Measurements from ENCODE around the gene CCM2. TPM values are rescaled to one million over a fixed set of nuclear protein-coding genes. Genes with fewer than 3 reads are reported as not detected.

CCM2 gene
- total RNA-seq, 1 donor from 2014 or later: 33.8 TPM

GRCh38 chr7:45001138-45001694 is 1.2 kb downstream of the CCM2 start:
- Mint-ChIP-seq H3K27ac (peak overlapping the region; percentile 88), H3K9me3 (no peaks in the 10 kb centered on the region), H3K27me3 (no peaks in the 10 kb centered on the region), H3K36me3 (peaks cover 3% of the 10 kb centered on the region), H3K4me3 (peak overlapping the region; percentile 89), H3K4me1 (ENCODE audit: unreplicated experiment) (peaks cover 14% of the 10 kb centered on the region)
- no peak for DNase-seq (ENCODE audit: extremely low spot score, unreplicated experiment)
- TF ChIP-seq, protein P1, sequence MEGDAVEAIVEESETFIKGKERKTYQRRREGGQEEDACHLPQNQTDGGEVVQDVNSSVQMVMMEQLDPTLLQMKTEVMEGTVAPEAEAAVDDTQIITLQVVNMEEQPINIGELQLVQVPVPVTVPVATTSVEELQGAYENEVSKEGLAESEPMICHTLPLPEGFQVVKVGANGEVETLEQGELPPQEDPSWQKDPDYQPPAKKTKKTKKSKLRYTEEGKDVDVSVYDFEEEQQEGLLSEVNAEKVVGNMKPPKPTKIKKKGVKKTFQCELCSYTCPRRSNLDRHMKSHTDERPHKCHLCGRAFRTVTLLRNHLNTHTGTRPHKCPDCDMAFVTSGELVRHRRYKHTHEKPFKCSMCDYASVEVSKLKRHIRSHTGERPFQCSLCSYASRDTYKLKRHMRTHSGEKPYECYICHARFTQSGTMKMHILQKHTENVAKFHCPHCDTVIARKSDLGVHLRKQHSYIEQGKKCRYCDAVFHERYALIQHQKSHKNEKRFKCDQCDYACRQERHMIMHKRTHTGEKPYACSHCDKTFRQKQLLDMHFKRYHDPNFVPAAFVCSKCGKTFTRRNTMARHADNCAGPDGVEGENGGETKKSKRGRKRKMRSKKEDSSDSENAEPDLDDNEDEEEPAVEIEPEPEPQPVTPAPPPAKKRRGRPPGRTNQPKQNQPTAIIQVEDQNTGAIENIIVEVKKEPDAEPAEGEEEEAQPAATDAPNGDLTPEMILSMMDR (conservative IDR thresholded peaks at IDR 0.05): no peak

- Mint-ChIP-seq H3K36me3 (peaks cover 3% of the 10 kb centered on the region), H3K4me1 (ENCODE audit: unreplicated experiment) (peaks cover 14% of the 10 kb centered on the region), H3K27ac (no peak overlapping the region), H3K27me3 (no peaks in the 10 kb centered on the region), H3K9me3 (no peaks in the 10 kb centered on the region), H3K4me3 (peak overlapping the region; percentile 89)
- TF ChIP-seq, protein P1 (conservative IDR thresholded peaks at IDR 0.05): no peak
- DNase-seq (ENCODE audit: extremely low spot score, unreplicated experiment): no peak
Measured at GRCh38 chr7:45001826-45002225, 1.8 kb downstream of the CCM2 start.

DNA sequence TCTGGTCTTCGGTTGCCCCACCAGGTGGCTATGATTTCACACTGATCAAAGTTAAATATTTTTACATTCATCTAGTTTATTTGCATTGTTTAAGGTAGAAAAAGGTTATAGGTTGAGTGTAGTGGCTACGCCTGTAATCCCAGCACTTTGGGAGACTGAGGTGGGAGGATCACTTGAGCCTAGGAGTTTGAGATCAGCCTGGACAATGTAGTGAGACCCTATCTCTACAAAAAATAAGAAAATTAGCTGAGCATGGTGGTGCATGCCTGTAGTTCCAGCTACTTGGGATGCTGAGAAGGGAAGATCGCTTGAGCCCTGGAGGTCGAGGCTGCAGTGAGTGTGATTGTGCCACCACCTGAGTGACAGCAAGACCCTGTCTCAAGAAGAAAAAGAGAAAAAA is 3.8 kb downstream of the CCM2 start:
- Mint-ChIP-seq H3K27ac (no peak overlapping the region), H3K4me3 (no peak overlapping the region), H3K36me3 (peaks cover 3% of the 10 kb centered on the region), H3K27me3 (no peaks in the 10 kb centered on the region), H3K9me3 (no peaks in the 10 kb centered on the region), H3K4me1 (ENCODE audit: unreplicated experiment) (peaks cover 16% of the 10 kb centered on the region)
- TF ChIP-seq, protein P1 (conservative IDR thresholded peaks at IDR 0.05): no peak
- no peak for DNase-seq (ENCODE audit: extremely low spot score, unreplicated experiment)

- Mint-ChIP-seq H3K4me3 (no peak overlapping the region), H3K27ac (peak overlapping the region; percentile 8), H3K9me3 (no peaks in the 10 kb centered on the region), H3K4me1 (ENCODE audit: unreplicated experiment) (peaks cover 8% of the 10 kb centered on the region), H3K27me3 (no peaks in the 10 kb centered on the region), H3K36me3 (peaks cover 4% of the 10 kb centered on the region)
- TF ChIP-seq, protein P1 (conservative IDR thresholded peaks at IDR 0.05): no peak
- no peak for DNase-seq (ENCODE audit: extremely low spot score, unreplicated experiment)
Measured at GRCh38 chr7:45007106-45007505, 7.1 kb downstream of the CCM2 start.

DNA sequence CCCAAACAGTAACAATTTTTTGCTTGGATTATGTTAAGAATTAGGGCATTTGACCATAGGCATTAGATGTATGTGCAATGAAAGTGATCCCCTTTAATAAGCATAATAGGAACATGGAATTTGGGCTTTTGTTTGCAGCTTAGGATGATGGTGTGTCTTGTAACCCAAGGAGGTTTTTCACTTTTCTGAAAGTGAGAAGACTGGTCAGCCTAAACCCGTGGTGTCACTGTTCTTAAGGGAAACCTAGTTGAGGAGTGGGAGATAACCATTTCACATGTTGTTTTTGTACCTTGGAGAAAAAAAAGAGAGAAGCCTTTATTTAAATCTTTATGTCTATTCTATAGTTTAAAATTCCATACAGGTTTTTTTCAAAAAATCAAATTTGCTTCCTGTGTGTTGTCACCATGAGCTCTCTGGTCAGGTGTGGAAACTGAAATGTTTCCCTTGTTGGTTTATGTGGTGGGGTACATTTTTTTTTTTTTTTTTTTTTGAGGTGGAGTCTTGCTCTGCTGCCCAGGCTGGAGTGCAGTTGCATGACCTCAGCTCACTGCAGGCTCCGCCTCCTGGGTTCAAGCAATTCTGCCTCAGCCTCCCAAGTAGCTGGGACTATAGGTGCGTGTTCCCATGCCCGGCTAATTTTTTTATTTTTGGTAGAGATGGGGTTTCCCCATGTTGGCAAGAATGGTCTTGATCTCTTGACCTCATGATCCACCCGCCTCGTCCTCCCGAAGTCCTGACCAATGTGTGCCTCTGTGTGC is 7.7 kb downstream of the CCM2 start:
- H3K36me3 Mint-ChIP-seq: peaks cover 8% of the 10 kb centered on the region
- DNase-seq (ENCODE audit: extremely low spot score, unreplicated experiment): no peak
- TF ChIP-seq, protein P1 (conservative IDR thresholded peaks at IDR 0.05): no peak
- H3K4me3 Mint-ChIP-seq: no peak overlapping the region
- peaks cover 8% of the 10 kb centered on the region for H3K4me1 Mint-ChIP-seq (ENCODE audit: unreplicated experiment)
- H3K27ac Mint-ChIP-seq: peak overlapping the region; percentile 8
- no peaks in the 10 kb centered on the region for H3K27me3 Mint-ChIP-seq
- H3K9me3 Mint-ChIP-seq: no peaks in the 10 kb centered on the region

Measured in type B pancreatic cell (in vitro differentiated cells).